GM21825 (cell line): ENCODE data around the gene PRICKLE3.
A peak's percentile ranks its signal among the peaks of the same experiment; 100 is the strongest.
"Not testable (repeated sequence)": the region's sequence is repeated elsewhere in the genome, so short reads cannot be mapped to it uniquely, and the experiment has no call there.

ENCODE experiments used
- ATAC-seq: cut with Tn5 transposase; IDR thresholded peaks from one replicate; pipeline ENCODE4 v1.9.1; 2021; ENCODE audit warnings: mild to moderate bottlenecking, moderate library complexity; ENCODE audit not compliant: unreplicated experiment

PRICKLE3 gene

GRCh38 chrX:49184294-49185281, 1.6 kb downstream of the PRICKLE3 start:
- ATAC-seq = peak; percentile 52

- ATAC-seq = no peak
Observed at GRCh38 chrX:49183701-49184281, 2.4 kb downstream of the PRICKLE3 start.

- ATAC-seq = no peak
Observed at GRCh38 chrX:49179358-49179757, 6.8 kb downstream of the PRICKLE3 start.

GRCh38 chrX:49178537-49178936, 7.6 kb downstream of the PRICKLE3 start:
- no peak for ATAC-seq

GRCh38 chrX:49177873-49178480, 8.2 kb downstream of the PRICKLE3 start:
- no peak for ATAC-seq

GRCh38 chrX:49177338-49177833, 8.8 kb downstream of the PRICKLE3 start:
- ATAC-seq = no peak

GRCh38 chrX:49176421-49177326, 9.5 kb downstream of the PRICKLE3 start:
- ATAC-seq = no peak

GRCh38 chrX:49175435-49176274, 10.5 kb downstream of the PRICKLE3 start:
- ATAC-seq = no peak

GRCh38 chrX:49174723-49175122, 11.4 kb downstream of the PRICKLE3 start:
- no peak for ATAC-seq

GRCh38 chrX:49173544-49173943, 12.6 kb downstream of the PRICKLE3 start:
- ATAC-seq = not testable (repeated sequence)

- peak; percentile 57 for ATAC-seq
Observed at GRCh38 chrX:49172280-49172780, 13.8 kb downstream of the PRICKLE3 start.

- peak; percentile 42 for ATAC-seq
Observed at GRCh38 chrX:49171752-49172279, 14.4 kb downstream of the PRICKLE3 start, which contains the start of gene PLP2. TSS of gene PLP2 (plus strand) at chrX:49171898. CDS start at chrX:49172001, 103 bp downstream.

GRCh38 chrX:49167740-49168108, 18.4 kb downstream of the PRICKLE3 start:
- ATAC-seq = no peak

GRCh38 chrX:49166914-49167739, 19.0 kb downstream of the PRICKLE3 start:
- ATAC-seq = peak; percentile 14

- peak; percentile 32 for ATAC-seq
Observed at GRCh38 chrX:49165901-49166881, 20.0 kb downstream of the PRICKLE3 start.

GRCh38 chrX:49164589-49165360, 21.4 kb downstream of the PRICKLE3 start:
- no peak for ATAC-seq
